Measurements from ENCODE around the gene TSR3. TPM values are rescaled to one million over a fixed set of nuclear protein-coding genes. Genes with fewer than 3 reads are reported as not detected.

Gene TSR3
- total RNA-seq, 2 donors from 2014 or later, result 40.4 to 40.7 TPM

- peak; percentile 97 for DNase-seq (ENCODE audit: low spot score)
- intact Hi-C loops (cut with DNase I), result no loop called here
These were observed 8.9 kb downstream of the TSR3 start for GRCh38 chr16:1342526-1343427.

DNA sequence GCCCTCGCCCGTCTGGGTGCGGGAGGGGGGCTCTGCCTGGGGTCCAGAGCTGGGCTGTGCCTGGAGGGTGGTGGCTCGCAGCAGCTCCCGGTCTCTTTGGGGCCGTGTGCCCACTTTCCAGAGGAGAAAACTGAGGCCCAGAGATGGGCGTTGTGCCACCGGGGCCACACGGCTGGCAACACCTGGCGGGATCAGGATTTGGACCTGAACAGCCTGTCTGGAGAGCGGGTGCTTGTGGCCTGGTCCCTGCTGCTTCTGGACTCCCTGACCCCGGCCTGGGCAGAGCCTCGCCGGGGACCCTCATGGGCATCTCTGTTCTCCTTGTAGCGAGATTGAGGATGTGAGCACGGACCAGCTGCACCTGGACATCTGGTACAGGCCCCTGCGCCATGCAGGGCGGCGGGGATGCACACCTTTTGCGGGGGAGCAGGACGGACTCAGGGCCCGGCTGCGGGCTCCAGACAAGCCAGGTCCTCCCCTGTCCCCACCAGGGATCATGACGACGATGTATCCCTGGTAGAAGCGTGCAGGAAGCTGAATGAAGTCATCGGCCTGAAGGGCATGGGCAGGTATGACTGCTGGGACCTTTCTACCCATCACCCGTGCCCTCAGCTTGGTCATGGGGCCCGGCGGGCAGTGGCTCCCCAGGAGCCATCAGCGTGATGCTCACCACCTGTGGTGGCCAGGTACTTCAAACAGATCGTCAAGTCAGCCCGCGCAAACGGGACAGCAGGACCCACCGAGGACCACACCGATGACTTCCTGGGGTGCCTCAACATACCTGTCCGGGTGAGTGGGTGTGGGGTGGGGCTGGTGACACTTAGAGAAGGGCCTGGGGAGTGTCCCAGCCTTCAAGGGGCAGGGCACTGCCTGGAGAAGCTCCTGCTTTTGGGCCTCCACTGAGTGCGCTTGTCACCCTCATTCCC is 9.9 kb downstream of the TSR3 start:
- intact Hi-C loops (cut with DNase I), result no loop called here
- no peak for DNase-seq (ENCODE audit: low spot score)

DNA sequence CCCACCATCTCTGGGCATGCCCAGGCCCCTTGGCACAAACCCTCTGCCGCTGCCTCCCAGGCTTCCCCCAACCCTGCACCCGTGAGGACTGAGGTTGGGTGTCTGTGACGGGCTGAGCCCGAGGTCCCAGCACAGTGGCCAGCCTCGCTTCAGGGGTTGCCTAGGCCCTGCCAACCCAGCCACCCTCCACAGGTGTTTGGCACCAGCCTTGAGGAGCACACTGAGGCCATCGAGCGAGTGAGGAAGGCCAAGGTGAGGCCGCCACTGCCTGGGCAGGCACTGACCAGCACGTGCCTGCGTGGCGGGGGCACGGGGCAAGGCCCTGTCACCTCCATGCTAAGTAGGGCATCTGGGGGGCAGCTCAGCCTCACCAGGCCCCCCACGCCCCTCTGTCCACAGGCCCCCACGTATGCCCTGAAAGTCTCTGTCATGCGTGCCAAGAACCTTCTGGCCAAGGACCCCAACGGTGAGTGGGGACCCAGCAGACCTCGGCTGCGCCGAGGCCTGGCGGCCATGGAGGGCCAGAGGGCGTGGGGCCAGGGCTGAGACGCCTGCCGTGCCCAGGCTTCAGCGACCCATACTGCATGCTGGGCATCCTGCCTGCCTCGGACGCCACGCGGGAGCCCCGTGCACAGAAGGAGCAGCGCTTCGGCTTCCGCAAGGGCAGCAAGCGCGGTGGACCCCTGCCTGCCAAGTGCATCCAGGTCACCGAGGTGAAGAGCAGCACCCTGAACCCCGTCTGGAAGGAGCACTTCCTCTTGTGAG is 10.8 kb downstream of the TSR3 start:
- intact Hi-C loops (cut with DNase I), result no loop called here
- DNase-seq (ENCODE audit: low spot score), result no peak

DNA sequence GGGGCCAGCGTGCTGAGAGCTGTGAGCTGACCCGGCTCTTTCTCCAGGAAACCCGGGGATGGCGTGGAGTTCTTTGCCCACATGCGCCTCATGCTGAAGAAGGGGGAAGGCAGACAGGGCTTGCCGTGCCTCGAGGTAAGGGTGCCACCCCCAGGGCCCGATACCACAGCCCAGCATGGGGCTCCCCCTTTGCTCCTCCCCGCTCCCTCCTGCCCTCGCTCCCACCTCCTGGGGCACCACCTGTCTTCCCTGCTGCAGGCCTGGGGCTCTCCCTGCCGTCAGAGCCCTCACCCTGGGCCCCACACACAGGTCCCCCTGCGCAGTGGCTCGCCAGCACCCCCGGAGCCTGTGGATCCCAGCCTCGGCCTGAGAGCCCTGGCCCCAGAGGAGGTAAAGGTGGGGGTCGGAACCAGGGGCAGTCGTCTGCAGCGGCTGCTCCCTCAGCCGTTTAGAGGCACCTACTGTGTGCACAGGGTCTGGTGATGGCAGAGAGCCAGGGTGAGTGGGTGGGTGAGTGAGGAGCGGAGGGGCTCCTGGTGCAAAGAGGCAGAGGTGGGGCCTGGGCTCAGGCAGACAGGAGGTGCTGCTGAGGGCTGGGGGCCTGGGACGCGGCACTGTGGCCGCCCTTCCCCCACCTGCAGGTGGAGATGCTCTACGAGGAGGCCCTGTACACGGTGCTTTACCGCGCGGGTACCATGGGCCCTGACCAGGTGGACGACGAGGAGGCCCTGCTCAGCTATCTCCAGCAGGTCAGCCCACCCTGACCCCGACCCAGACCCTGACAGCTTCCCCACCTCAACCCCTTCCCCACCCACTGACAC is 12.6 kb downstream of the TSR3 start:
- DNase-seq (ENCODE audit: low spot score), result no peak
- intact Hi-C loops (cut with DNase I), result no loop called here

DNA sequence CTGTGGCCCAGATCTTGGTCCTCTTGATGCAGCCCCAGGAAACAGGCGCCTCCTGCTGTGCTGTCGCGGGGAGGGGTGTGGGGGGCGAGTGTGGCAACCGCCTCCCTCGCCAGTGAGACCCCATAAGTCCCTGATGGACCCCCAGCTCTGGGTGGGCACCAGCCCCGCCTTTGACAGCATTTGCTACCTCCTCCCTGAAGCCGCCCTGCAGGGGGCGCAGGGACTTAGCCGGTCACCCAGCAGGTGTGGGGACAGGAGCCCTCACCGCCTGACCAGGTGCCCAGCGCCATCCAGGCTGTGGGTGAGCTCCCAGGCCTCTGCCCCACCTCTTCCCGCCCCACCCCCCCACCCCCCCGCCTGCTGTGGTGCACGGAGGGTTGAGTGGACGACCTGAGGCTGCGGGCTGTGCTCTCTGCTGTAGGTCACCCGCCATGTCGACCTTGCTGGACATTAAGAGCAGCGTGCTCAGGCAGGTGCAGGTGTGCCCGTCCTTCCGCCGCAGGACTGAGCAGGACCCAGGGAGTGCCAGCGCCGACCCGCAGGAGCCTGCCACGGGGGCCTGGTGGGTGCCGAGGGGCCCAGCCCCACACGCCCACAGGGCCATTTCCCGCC is 13.5 kb downstream of the TSR3 start:
- intact Hi-C loops (cut with DNase I), result no loop called here
- DNase-seq (ENCODE audit: low spot score), result no peak

DNA sequence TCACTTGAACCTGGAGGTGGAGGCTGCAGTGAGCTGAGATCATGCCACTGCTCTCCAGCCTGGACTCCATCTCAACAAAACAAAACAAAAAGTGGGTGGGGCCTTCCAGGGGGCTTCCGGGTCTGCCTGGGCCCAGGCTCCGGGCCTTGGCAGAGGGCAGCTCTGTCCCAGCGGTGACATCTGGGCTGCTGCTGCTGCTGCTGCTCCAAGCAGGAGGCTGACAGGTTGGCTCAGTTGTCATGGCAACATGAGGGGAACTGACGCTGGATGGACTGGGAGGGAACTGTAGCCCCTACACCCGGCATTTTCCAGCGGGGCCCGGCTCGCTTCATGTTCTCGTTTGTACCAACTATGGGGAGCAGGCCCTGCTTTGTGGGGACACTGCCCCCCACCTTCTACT is 14.2 kb downstream of the TSR3 start:
- intact Hi-C loops (cut with DNase I), result no loop called here
- DNase-seq (ENCODE audit: low spot score), result no peak

GRCh38 chr16:1336619-1337018 is 15.1 kb downstream of the TSR3 start:
- DNase-seq (ENCODE audit: low spot score), result no peak
- intact Hi-C loops (cut with DNase I), result no loop called here

GRCh38 chr16:1335996-1336395 is 15.7 kb downstream of the TSR3 start:
- intact Hi-C loops (cut with DNase I), result no loop called here

DNA sequence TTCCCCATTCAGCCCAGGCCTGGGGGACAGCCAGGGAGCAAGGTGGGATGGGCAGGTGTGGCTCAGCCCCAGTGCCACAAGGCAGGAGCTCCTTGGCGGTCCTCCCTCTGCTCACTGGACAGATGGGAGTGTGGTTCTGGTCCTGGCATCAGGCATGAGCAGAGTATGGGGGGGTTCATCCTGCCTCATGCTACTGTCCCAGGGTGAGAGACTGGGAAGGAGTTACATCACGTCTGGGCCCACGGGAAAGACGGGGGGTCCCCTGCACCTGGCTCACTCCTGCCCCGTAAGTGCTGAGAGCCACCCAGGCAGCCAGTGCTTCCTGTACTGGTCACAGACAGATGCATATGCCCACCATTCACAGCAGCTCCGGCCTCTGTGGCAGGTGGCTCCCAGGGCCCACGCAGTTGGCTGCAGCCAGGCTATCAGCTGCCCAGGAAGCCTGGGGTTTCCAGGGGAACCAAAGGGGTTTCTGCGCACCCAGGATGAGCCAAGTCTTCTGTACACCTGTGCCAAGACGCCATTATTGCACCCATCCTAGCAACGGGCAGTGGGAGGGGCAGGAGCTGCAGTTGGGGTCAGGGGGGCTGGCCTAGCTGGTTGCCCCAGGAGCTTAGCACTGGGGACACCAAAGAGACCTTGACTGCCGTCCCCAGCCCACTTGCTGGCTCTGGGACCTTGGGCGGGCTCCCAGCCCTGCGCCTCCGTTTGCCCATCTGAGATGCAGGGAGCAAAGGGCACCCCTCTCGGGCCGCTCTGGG is 16.3 kb downstream of the TSR3 start:
- DNase-seq (ENCODE audit: low spot score), result no peak
- intact Hi-C loops (cut with DNase I), result no loop called here

More at GRCh38 chr16:1335996-1336395, 15.7 kb downstream of the TSR3 start:
- DNase-seq (ENCODE audit: low spot score), result no peak

DNA sequence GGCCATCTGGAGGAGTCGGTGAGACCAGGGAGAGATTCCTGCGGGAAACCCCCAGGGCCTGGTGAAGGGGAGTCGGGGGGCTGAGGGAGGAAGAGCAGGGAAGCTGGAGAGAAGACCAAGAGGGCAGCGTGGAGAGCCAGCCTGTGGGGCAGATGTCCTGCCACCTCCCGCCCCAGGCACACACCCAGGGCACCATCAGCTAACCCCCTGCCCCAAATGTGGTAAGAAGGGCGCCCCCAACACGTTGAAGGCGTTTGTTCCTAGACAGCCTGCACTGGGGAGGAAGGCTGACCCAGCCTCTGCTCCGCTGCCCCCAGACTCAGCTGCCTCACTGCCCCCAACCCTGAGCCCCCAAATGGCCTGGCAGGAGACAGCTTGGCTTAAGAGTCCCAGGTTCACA is 16.9 kb downstream of the TSR3 start:
- DNase-seq (ENCODE audit: low spot score), result no peak
- intact Hi-C loops (cut with DNase I), result no loop called here

DNA sequence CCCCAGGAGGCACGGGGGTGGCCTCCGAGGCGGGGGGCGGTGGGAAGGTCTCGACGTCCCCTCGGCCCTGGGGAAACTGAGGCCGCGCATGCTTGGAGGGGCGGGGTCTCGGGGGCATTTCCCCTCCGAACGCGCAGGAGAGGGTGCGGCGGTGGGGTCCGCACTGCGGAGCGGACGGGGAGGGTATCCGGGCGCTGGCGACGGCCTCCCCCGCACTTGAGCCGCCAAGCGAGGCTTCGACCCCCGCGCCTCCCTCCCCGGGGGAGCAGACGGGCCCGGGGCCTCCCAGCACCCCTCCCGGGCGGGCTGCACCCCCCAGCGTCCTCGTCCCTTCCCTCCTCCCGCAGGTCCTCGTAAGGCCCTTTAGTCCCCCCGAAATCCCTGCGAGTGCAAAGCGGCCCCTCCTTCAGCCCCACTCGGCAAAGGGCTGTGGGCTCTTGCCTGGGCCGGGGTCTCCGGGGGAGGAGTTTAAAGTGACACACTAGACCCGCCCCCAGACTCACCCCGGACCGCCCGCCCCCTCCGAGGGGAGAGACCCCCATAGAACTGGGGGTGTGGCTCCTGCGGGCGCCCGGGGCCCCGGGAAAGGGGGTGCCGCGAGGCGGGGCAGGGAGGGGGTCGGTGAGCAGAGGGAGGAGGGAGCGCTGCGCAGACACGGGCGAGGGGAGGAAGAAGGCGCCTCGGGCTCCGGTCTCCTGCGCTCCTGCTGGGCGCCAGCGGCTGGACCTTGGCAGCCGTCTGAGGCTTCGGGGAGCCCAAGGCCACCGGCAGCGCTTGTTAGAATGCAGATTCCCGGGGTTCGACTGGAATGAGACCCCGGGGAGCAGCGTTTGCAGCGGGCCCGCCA is 17.6 kb downstream of the TSR3 start:
- intact Hi-C loops (cut with DNase I), result no loop called here
- no peak for DNase-seq (ENCODE audit: low spot score)

GRCh38 chr16:1333149-1333812 is 18.4 kb downstream of the TSR3 start, which contains the start of gene BAIAP3:
BAIAP3 (plus strand) TSS chr16:1333645; CDS start chr16:1338550, 4,905 bp downstream.
- intact Hi-C loops (cut with DNase I), result no loop called here
- no peak for DNase-seq (ENCODE audit: low spot score)

DNA sequence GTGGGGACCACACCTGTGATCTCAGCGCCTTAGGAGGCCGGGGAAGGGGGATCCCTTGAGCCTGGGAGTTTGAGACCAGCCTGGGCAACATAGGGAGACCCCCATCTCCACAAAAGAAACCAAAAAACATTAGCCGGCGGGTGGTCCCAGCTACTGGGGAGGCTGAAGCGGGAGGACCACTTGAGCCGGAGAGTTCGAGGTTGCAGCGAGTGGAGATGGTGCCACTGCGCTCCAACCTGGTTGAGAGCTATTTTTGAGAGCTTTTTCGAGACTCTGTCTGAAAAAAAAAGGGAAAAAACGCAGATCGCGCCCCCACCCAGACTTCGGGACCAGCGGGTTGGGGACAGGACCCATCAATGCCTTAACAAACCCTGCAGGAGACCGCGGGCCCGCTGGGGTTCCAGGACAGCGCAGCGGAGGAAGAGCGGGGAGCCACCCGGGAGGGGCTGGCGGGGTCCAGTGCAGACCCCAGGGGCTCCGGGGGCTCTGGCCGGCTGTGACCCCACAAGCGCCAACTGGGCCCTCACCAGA is 19.0 kb downstream of the TSR3 start:
- no peak for DNase-seq (ENCODE audit: low spot score)
- intact Hi-C loops (cut with DNase I), result no loop called here

DNA sequence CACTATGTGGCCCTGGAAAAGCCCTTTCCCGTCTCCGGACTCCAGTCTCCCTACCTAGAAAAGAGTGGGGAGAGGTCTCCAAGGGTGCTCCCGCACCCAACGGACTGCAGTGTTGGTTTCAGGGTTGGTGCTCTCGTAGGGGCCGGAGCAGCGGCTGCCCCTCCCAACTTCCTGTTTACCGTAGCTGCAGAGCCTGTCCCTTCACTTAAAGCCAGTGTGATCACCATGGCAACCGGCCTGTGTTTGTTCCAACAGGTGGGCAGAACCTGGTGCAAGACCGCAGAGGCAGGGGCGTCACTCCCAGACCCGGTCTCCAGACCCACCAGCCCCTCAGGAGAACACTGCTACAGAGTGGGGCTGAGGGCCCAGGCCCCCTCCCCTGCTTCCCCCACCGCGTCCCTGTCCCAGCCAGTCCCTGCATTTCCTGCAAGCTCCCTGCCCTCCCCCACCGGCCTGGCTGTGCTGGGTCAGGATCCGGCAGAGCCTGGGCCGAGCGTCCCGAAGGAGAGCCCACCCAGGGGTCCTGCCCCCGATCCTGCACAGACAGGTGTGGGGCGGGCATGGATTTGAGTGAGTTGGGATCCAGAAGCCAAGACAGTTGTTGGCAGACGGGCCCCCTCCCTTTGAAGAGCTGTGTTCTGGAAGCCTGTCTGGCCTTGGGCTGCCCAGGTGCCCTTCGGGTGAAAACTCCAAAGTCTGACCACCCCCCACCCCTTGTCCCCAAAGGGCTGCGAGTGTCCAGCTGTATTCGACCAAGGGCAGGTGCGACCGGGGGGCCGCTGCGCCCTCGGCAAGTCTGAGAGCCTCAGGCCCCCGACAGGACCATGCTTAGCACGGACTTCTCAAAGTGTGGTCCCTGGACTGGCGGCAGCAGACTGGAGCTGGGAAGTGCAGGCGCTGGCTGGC is 19.7 kb downstream of the TSR3 start:
- no peak for DNase-seq (ENCODE audit: low spot score)
- intact Hi-C loops (cut with DNase I), result no loop called here

Data from posterior vena cava (tissue), 2 donors.